RKO (cell line): ENCODE results near the gene TAS2R30.
"Not testable (repeated sequence)": the region's sequence is repeated elsewhere in the genome, so short reads cannot be mapped to it uniquely, and the experiment has no call there.

ENCODE experiments used
- DNase-seq: peaks from one replicate; pipeline ENCODE4 v3.0.0-alpha.2; 2016; ENCODE audit warnings: low spot score

Gene TAS2R30

DNA sequence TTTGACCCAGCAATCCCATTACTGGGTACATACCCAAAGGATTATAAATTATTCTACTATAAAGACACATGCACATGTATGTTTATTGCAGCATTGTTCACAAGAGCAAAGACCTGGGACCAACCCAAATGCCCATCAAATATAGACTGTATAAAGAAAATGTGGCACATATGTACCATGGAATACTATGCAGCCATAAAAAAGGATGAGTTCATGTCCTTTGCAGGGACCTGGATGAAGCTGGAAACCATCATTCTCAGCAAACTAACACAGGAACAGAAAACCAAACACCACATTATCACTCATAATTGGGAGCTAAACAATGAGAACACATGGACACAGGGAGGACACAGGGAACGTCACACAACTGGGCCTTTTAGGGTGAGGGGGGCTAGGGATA lies 20.3 kb downstream of the TAS2R30 start:
- not testable (repeated sequence) for DNase-seq

DNA sequence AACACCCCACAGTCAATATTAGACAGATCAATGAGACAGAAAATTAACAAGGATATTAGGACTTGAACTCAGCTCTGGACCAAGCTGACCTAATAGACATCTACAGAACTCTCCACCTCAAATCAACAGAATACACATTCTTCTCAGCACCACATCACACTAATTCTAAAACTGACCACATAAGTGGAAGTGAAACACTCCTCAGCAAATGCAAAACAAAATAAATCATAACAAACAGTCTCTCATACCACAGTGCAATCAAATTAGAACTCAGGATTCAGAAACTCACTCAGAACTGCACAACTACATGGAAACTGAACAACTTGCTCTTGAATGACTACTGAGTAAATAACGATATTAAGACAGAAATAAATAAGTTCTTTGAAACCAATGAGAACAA lies 23.2 kb downstream of the TAS2R30 start:
- DNase-seq, result not testable (repeated sequence)

DNA sequence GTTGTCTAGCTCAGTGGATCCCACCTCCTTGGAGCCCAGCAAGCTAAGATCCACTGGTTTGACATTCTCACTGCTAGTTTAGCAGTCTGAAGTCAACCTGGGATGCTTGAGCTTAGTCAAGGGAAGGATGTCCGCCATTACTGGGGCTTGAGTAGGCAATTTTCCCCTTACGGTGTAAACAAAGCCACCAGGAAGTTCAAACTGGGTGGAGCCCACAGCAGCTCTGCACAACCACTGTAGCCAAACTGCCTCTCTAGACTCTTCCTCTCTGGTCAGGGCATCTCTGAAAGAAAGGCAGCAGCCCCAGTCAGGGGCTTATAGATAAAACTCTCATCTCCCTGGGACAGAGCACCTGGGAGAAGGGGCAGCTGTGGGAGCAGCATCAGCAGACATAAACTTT lies 25.6 kb downstream of the TAS2R30 start:
- no peak for DNase-seq

DNA sequence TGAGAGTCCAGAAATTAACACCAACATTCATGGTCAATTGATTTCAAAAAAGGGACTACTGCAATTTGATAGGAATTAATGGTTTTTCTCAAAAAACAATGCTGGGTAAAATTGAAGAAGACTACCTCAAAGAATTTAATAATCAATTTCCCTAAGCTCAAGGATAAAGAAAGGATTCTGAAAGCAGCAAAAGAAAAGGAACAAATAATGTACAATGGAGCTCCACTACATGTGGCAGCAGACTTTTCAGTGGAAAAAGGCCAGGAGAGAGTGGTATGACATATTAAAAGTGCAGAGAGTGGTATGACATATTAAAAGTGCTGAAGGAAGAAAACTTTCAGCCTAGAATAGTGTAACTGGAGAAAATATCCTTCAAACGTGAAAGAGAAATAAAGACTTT lies 26.7 kb downstream of the TAS2R30 start:
- DNase-seq, result no peak

DNA sequence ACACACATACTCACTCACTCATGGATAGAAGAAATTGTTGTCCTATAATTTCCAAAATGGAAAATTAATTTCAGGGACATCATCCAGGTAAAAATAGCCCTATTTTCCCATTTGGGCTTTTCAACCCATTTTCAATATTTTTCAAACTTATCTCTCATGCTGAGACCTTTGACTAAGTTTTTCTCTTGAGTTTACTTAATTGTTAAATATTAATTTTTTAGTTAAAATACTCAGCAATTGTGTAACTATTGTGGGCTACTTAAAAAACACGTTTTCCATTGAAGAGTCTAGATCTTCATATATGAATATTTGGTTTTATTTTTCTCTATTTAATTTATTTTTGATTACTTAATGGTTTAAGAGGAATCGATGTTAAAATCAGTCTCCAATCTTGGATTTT lies 28.2 kb downstream of the TAS2R30 start:
- no peak for DNase-seq

DNA sequence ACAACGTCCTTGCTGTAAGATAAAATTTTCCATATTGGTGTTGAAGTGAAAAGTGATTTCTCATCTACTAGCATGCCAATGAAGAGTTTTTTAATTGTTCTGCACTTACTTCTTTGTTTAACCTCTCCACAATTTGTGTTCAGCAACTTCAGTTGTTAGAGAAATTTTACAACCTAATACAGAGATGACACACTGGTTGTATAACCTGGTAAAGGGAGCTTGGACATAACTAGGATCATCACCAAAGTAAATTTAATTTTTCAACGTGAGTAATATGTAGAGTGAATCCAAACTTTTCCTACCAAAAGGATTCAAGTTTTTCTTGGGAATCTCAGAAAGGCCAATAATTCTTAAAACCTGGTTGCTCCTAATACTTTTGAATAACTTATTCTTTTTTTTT lies 28.9 kb downstream of the TAS2R30 start:
- no peak for DNase-seq

DNA sequence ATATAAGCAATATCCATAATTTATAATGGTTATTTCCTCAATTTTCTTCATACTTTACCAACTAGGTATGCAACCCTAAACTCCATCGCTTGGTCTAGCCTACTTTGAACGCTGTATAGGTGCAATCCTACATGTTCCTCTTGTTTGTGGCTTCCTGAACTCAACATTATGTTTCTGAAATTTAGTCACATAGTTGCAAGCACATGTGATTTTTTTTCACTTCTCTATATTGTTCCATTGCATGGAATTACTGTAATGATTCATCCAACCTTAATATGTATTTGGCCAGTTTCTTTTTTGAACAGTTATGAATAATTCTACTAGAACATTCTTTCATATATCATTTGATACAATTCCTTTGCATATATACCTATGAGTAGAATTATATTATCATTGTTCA lies 39.5 kb downstream of the TAS2R30 start:
- not testable (repeated sequence) for DNase-seq

DNA sequence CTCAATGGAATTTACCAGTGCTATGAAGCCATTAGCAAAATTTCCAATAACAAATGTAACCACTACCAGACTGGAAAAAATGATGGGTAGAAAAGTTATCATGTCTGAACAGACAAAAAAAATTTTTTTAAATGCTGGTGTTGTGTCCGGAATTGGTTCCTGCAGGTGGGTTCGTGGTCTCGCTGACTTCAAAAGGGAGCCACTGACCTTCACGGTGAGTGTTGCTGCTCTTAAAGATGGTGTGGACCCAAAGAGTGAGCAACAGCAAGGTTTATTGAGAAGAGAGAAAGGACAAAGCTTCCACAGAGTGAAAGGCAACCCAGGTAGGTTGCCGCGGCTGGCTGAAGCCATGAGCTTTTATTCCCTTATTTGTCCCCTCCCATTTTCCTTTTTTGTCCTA lies 42.3 kb downstream of the TAS2R30 start, which contains the start of gene TAS2R43:
Gene TAS2R43 (minus strand): TSS at position 186 of the 400 bp plus-strand sequence. CDS start 84 bp downstream, at position 102.
- no peak for DNase-seq

DNA sequence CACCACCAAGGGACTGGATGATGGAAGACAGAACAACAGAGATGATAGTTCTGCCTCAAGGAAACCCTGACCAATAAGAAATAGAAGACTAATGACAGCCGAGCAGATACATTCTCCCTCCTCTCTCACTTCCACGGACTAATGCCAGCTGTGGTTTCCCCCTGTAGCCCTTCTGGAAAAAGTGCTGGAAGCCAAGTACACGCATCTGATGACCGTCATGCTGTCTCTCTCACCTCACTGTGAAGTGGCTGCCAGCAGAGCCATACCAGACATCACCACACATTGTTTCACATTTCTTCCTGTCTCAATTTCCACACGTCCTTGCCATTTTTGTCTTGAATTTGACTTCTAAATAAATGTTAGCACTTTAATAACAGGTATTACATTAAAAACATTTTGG lies 45.2 kb downstream of the TAS2R30 start:
- no peak for DNase-seq

DNA sequence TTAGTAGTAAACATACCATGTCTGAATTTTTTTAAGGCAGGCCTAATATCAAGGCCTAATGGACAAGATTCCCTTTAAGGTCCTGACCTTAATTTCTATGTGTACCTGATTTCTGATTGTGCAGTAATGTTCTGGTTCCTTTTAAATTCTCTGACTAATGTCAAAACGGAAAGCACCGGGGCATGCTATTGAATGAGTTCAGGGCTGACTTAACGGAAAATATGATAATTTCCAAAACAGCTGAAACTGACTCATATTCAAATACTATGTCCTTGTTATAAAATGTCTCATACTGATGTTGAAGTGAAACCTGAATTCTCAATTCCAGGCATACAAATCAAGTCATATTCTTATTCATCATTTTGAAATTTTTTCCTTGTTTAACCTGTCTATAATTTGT lies 49.0 kb downstream of the TAS2R30 start:
- no peak for DNase-seq
